Measurements from ENCODE around the gene EFCC1. TPM values are rescaled to one million over a fixed set of nuclear protein-coding genes. Genes with fewer than 3 reads are reported as not detected.

EFCC1 gene
- total RNA-seq, 1 experiment from 2014 or later, result not detected

GRCh38 chr3:129056451-129057173 is 55.5 kb downstream of the EFCC1 start:
- Histone ChIP-seq H3K4me1 (ENCODE audit: low read length) (peaks cover 8% of the 10 kb centered on the region), H3K9ac (ENCODE audit: low read length) (no peak overlapping the region), H4K20me1 (ENCODE audit: insufficient read depth, low read depth, low read length) (no peaks in the 10 kb centered on the region), H3K9me2 (replicated peaks; ENCODE audit: insufficient read depth, low read length) (no peaks in the 10 kb centered on the region), H3K4me3 (ENCODE audit: low read length) (no peak overlapping the region), H3K27ac (ENCODE audit: low read length) (no peak overlapping the region), H3K27me3 (ENCODE audit: low read length) (no peaks in the 10 kb centered on the region), H3K4me2 (ENCODE audit: low read depth, low read length, poor library complexity, severe bottlenecking) (no peak overlapping the region), H3K36me3 (ENCODE audit: insufficient read depth, low read length) (no peaks in the 10 kb centered on the region), H3K9me3 (ENCODE audit: low read length) (no peaks in the 10 kb centered on the region), H3K79me2 (ENCODE audit: low read length) (no peaks in the 10 kb centered on the region), H2AFZ (ENCODE audit: low read length) (no peak overlapping the region)
- no peak for DNase-seq

- H3K9me3 ChIP-seq (ENCODE audit: low read length), result no peaks in the 10 kb centered on the region
- H2AFZ ChIP-seq (ENCODE audit: low read length), result no peak overlapping the region
- H3K27me3 ChIP-seq (ENCODE audit: low read length), result no peaks in the 10 kb centered on the region
- no peak for DNase-seq
- H3K4me3 ChIP-seq (ENCODE audit: low read length), result no peak overlapping the region
- H3K79me2 ChIP-seq (ENCODE audit: low read length), result no peaks in the 10 kb centered on the region
- H3K36me3 ChIP-seq (ENCODE audit: insufficient read depth, low read length), result no peaks in the 10 kb centered on the region
- H3K27ac ChIP-seq (ENCODE audit: low read length), result no peak overlapping the region
- H3K9me2 ChIP-seq (replicated peaks; ENCODE audit: insufficient read depth, low read length), result no peaks in the 10 kb centered on the region
- H4K20me1 ChIP-seq (ENCODE audit: insufficient read depth, low read depth, low read length), result no peaks in the 10 kb centered on the region
- peaks cover 8% of the 10 kb centered on the region for H3K4me1 ChIP-seq (ENCODE audit: low read length)
- H3K4me2 ChIP-seq (ENCODE audit: low read depth, low read length, poor library complexity, severe bottlenecking), result no peak overlapping the region
- no peak overlapping the region for H3K9ac ChIP-seq (ENCODE audit: low read length)
These were observed 56.1 kb downstream of the EFCC1 start for GRCh38 chr3:129057249-129057648.

GRCh38 chr3:129058441-129059200 is 57.5 kb downstream of the EFCC1 start:
- no peaks in the 10 kb centered on the region for H4K20me1 ChIP-seq (ENCODE audit: insufficient read depth, low read depth, low read length)
- no peak overlapping the region for H3K27ac ChIP-seq (ENCODE audit: low read length)
- no peak overlapping the region for H3K4me3 ChIP-seq (ENCODE audit: low read length)
- no peaks in the 10 kb centered on the region for H3K79me2 ChIP-seq (ENCODE audit: low read length)
- no peak overlapping the region for H2AFZ ChIP-seq (ENCODE audit: low read length)
- H3K4me1 ChIP-seq (ENCODE audit: low read length), result peaks cover 8% of the 10 kb centered on the region
- peak; percentile 51 for DNase-seq
- H3K9ac ChIP-seq (ENCODE audit: low read length), result no peak overlapping the region
- no peaks in the 10 kb centered on the region for H3K9me2 ChIP-seq (replicated peaks; ENCODE audit: insufficient read depth, low read length)
- H3K4me2 ChIP-seq (ENCODE audit: low read depth, low read length, poor library complexity, severe bottlenecking), result no peak overlapping the region
- no peaks in the 10 kb centered on the region for H3K27me3 ChIP-seq (ENCODE audit: low read length)
- no peaks in the 10 kb centered on the region for H3K36me3 ChIP-seq (ENCODE audit: insufficient read depth, low read length)
- H3K9me3 ChIP-seq (ENCODE audit: low read length), result no peaks in the 10 kb centered on the region

DNA sequence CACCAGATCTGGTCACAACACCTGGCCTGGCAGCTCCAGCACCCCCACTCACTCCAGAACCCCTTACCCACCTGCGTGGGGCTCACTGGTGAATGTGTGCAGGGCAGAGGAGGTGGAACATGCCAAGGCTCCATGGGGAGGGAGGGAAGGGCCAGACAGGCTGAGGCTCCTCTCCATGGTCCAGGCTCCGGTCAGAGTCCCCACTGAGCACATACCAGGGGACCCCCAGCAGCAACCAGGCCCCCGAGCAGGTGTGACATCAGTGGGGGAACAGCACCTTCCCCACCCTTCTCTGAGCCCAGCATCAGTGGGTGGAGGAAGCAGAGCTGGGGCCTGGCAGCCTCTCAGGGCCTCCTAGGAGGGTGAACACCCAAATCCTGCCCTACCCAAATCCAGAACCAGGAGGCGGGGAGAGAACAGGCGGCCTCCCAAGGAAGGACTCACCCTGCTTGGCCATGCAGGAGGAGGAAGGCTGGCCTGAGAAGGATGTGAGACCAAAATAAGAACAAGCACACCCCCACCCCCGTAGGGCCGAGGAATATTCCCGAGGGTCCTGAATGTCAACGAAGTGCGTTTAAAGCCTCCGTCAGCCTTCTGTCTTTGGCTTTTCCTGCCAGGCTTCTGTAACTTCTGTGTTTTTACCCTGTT is 58.3 kb downstream of the EFCC1 start:
- Histone ChIP-seq H3K27me3 (ENCODE audit: low read length) (no peaks in the 10 kb centered on the region), H3K4me2 (ENCODE audit: low read depth, low read length, poor library complexity, severe bottlenecking) (no peak overlapping the region), H3K36me3 (ENCODE audit: insufficient read depth, low read length) (no peaks in the 10 kb centered on the region), H3K27ac (ENCODE audit: low read length) (no peak overlapping the region), H3K9ac (ENCODE audit: low read length) (no peak overlapping the region), H3K9me2 (replicated peaks; ENCODE audit: insufficient read depth, low read length) (no peaks in the 10 kb centered on the region), H3K4me1 (ENCODE audit: low read length) (peaks cover 8% of the 10 kb centered on the region), H3K9me3 (ENCODE audit: low read length) (no peaks in the 10 kb centered on the region), H3K79me2 (ENCODE audit: low read length) (no peaks in the 10 kb centered on the region), H3K4me3 (ENCODE audit: low read length) (no peak overlapping the region), H2AFZ (ENCODE audit: low read length) (no peak overlapping the region), H4K20me1 (ENCODE audit: insufficient read depth, low read depth, low read length) (no peaks in the 10 kb centered on the region)
- no peak for DNase-seq

DNA sequence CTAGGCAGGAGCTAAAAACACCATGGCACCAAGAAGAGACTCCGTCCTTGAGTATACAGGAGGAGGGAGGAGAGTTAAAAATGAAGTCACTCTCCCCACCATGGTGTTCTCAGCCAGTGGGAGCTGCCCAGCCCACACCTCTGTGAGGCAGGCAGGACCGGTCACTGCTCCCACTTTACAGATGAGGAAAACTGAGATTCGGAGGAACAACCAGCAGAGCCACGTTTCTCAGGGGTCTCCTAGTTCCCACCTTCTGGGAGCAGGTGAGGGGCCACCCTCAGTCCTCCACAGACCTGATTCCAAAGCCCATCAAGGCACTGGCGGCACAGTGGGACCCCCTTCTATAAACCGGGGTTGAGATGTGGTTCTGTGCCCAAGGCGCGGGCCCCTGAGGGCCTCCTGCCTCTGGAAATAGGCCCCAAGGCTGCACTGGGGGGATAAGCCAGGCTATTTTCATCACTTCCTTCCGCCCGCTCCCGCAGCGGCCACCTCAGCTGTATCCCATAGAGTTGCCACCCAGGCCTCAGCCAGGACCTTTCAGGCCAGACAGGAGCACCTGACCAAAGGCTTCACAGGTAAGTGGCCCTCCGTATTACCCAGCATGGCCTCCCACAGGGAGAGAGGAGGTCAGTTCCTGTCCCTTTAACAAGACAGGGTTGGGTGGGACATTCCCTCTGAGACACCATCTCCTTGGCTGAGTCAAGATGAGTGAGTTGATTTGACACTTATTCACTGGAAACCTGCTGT is 59.3 kb downstream of the EFCC1 start, which contains the start of gene GP9:
Gene GP9, plus strand, starts transcription at position 504 of the 747 bp plus-strand sequence. CDS start 961 bp downstream, outside the sequence.
- H3K27me3 ChIP-seq (ENCODE audit: low read length), result no peaks in the 10 kb centered on the region
- no peak within 1 kb of the TSS for H3K4me2 ChIP-seq (ENCODE audit: low read depth, low read length, poor library complexity, severe bottlenecking)
- H2AFZ ChIP-seq (ENCODE audit: low read length), result no peak within 1 kb of the TSS
- no peak within 1 kb of the TSS for H3K9ac ChIP-seq (ENCODE audit: low read length)
- H3K27ac ChIP-seq (ENCODE audit: low read length), result no peak within 1 kb of the TSS
- no peaks in the 10 kb centered on the region for H3K9me2 ChIP-seq (replicated peaks; ENCODE audit: insufficient read depth, low read length)
- H3K79me2 ChIP-seq (ENCODE audit: low read length), result no peaks in the 10 kb centered on the region
- H3K4me1 ChIP-seq (ENCODE audit: low read length), result peaks cover 8% of the 10 kb centered on the region
- no peaks in the 10 kb centered on the region for H3K36me3 ChIP-seq (ENCODE audit: insufficient read depth, low read length)
- no peak within 1 kb of the TSS for H3K4me3 ChIP-seq (ENCODE audit: low read length)
- no peaks in the 10 kb centered on the region for H3K9me3 ChIP-seq (ENCODE audit: low read length)
- no peak for DNase-seq
- H4K20me1 ChIP-seq (ENCODE audit: insufficient read depth, low read depth, low read length), result no peaks in the 10 kb centered on the region

DNA sequence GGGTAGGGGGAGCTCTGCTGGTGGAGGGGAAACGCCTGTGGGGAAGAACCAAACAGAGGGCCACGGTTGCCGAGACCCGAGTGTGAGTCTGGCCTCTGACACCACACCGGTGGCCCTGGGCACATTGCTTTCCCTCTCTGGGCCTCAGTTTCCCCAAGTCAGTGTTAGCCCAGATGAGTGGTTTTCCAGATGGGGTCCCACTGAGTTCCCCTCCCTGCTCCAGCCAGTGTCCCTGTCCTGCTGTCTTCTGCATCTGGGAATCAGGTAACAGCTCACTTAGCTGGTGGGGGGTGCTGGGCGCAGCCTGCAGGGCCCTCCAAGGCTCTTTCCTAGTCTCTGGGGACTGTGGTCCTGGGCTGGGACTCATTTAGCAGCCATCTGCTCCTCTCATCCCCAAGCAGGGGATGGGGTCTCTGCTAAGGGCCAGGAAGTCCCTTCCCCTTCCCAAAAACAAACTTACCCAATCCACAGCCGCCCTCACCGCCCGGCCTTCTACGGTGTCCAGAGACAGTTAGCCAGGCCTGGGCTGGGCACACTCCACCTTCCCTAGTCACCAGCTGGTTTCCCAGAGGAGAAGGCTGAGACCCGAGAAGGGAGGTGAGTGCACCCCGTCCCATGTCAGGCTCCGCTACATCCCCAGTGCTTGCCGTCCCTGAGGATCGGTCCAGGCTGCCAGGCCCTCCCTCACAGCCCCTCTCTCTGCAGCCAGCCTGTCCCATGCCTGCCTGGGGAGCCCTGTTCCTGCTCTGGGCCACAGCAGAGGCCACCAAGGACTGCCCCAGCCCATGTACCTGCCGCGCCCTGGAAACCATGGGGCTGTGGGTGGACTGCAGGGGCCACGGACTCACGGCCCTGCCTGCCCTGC is 60.2 kb downstream of the EFCC1 start:
- H3K4me1 ChIP-seq (ENCODE audit: low read length), result peaks cover 8% of the 10 kb centered on the region
- H3K4me3 ChIP-seq (ENCODE audit: low read length), result no peak overlapping the region
- no peaks in the 10 kb centered on the region for H3K79me2 ChIP-seq (ENCODE audit: low read length)
- H3K9me3 ChIP-seq (ENCODE audit: low read length), result no peaks in the 10 kb centered on the region
- H3K27me3 ChIP-seq (ENCODE audit: low read length), result no peaks in the 10 kb centered on the region
- no peaks in the 10 kb centered on the region for H3K36me3 ChIP-seq (ENCODE audit: insufficient read depth, low read length)
- H4K20me1 ChIP-seq (ENCODE audit: insufficient read depth, low read depth, low read length), result no peaks in the 10 kb centered on the region
- no peak overlapping the region for H3K9ac ChIP-seq (ENCODE audit: low read length)
- no peak overlapping the region for H3K27ac ChIP-seq (ENCODE audit: low read length)
- DNase-seq, result no peak
- no peaks in the 10 kb centered on the region for H3K9me2 ChIP-seq (replicated peaks; ENCODE audit: insufficient read depth, low read length)
- no peak overlapping the region for H2AFZ ChIP-seq (ENCODE audit: low read length)
- H3K4me2 ChIP-seq (ENCODE audit: low read depth, low read length, poor library complexity, severe bottlenecking), result no peak overlapping the region

DNA sequence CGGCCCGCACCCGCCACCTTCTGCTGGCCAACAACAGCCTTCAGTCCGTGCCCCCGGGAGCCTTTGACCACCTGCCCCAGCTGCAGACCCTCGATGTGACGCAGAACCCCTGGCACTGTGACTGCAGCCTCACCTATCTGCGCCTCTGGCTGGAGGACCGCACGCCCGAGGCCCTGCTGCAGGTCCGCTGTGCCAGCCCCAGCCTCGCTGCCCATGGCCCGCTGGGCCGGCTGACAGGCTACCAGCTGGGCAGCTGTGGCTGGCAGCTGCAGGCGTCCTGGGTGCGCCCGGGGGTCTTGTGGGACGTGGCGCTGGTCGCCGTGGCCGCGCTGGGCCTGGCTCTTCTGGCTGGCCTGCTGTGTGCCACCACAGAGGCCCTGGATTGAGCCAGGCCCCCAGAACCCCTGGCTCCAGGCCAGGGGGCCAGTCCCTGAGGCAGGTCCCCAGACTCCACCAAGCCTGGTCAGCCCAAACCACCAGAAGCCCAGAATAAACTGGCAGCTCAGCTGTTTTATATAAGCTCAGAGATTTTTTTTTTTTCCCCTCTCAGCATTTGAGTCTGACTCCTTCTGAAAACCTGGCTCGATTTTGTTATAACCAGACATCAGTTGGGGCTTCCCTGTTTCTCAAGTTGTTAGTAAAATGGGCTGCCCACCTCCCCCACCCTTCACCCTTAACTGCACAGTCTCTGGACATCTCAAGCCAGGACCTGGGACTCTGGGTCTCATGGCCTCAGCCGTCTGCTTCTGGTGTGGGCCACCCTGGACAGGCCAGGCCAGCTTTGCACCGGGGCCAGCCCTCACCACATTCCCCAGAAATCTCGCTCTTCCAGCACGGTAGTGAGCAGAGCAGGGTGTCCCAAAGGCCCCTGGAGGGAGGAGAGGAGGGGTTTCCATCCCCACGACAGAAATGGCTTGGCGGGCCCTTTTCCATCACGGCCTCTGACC is 61.1 kb downstream of the EFCC1 start:
- Histone ChIP-seq H3K4me1 (ENCODE audit: low read length) (peaks cover 8% of the 10 kb centered on the region), H3K27ac (ENCODE audit: low read length) (no peak overlapping the region), H2AFZ (ENCODE audit: low read length) (no peak overlapping the region), H3K9ac (ENCODE audit: low read length) (no peak overlapping the region), H3K4me3 (ENCODE audit: low read length) (no peak overlapping the region), H3K79me2 (ENCODE audit: low read length) (no peaks in the 10 kb centered on the region), H4K20me1 (ENCODE audit: insufficient read depth, low read depth, low read length) (no peaks in the 10 kb centered on the region), H3K4me2 (ENCODE audit: low read depth, low read length, poor library complexity, severe bottlenecking) (no peak overlapping the region), H3K27me3 (ENCODE audit: low read length) (no peaks in the 10 kb centered on the region), H3K36me3 (ENCODE audit: insufficient read depth, low read length) (no peaks in the 10 kb centered on the region), H3K9me2 (replicated peaks; ENCODE audit: insufficient read depth, low read length) (no peaks in the 10 kb centered on the region), H3K9me3 (ENCODE audit: low read length) (no peaks in the 10 kb centered on the region)
- DNase-seq, result no peak
